OCI-LY1 (cell line): ENCODE results near the gene FUT9.

ENCODE experiments used
- EZH2 ChIP-seq: fragments of 200-600 bp; sonication (generic), shearing (Covaris generic); IDR thresholded peaks from 2 replicates; pipeline ENCODE4 v1.8.0; 2017; ENCODE audit warnings: borderline replicate concordance, mixed run types, mild to moderate bottlenecking, antibody characterized with exemption, low read length, moderate library complexity, mixed read lengths
- TF ChIP-seq, protein P1 (sequence below): fragments of 200-600 bp; sonication (generic), shearing (Covaris generic); IDR thresholded peaks from 2 replicates; pipeline ENCODE4 v1.5.1; 2017; ENCODE audit warnings: mild to moderate bottlenecking, antibody characterized with exemption, low read length, moderate library complexity, mixed read lengths

DNA sequence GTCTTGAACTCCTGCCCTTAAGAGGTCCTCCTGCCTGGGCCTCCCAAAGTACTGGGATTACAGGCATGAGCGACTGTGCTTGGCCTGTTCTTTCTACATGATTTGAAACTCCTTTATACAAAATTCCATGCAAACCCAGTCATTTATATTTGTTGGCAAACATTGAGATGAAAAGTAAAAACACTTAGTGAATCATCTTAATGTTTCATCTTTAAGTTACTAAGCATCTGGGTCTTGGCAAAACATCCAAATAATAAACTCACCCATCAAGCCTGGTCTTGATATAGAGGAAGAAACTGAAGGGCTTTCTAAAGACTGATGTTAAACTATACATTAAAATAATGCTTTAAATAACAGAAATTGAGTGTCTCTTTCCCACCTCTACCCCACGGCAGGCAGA lies 95.1 kb downstream of the FUT9 start:
- TF ChIP-seq, protein P1, sequence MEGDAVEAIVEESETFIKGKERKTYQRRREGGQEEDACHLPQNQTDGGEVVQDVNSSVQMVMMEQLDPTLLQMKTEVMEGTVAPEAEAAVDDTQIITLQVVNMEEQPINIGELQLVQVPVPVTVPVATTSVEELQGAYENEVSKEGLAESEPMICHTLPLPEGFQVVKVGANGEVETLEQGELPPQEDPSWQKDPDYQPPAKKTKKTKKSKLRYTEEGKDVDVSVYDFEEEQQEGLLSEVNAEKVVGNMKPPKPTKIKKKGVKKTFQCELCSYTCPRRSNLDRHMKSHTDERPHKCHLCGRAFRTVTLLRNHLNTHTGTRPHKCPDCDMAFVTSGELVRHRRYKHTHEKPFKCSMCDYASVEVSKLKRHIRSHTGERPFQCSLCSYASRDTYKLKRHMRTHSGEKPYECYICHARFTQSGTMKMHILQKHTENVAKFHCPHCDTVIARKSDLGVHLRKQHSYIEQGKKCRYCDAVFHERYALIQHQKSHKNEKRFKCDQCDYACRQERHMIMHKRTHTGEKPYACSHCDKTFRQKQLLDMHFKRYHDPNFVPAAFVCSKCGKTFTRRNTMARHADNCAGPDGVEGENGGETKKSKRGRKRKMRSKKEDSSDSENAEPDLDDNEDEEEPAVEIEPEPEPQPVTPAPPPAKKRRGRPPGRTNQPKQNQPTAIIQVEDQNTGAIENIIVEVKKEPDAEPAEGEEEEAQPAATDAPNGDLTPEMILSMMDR, result no peak
- no peak for TF ChIP-seq EZH2
